HCT116 (cell line): ENCODE data around the gene CTXN1. TPM values are rescaled to one million over a fixed set of nuclear protein-coding genes. Genes with fewer than 3 reads are reported as not detected.

Source experiments
- ATAC-seq: fragments of 200-7000 bp; cut with Tn5 transposase; 2 replicates; pipeline ENCODE4 v1.9.1; 2020; ENCODE audit warnings: mild to moderate bottlenecking, moderate library complexity
- BruUV-seq: library from RNA; stranded (reverse); fragments of 400-500 nt; replicated peaks from 2 replicates; lab custom pipeline; 2021; lab: Mats Ljungman, UMichigan
- CTCF ChIA-PET: fragments of 300-600 bp; sonication (Branson Sonifier 250); formaldehyde crosslinking; loops from one replicate; lab custom pipeline; 2021; ENCODE audit warnings: antibody characterized with exemption; lab: Charles Lee
- POLR2A ChIA-PET: fragments of 300-600, 350-600 bp; sonication (Branson Sonifier 250); formaldehyde crosslinking; loops from one replicate; lab custom pipeline; 2021; ENCODE audit warnings: antibody characterized with exemption; lab: Charles Lee
- RAD21 ChIA-PET, 2 experiments: fragments of 300-600 bp; sonication (Branson Sonifier 250); formaldehyde crosslinking; loops; one replicate each; lab custom pipeline; 2023; ENCODE audit warnings: low total read pairs in 2 of 2; ENCODE audit not compliant: uncharacterized antibody in 2 of 2, unreplicated experiment in 2 of 2, low non-redundant PET in 1 of 2; lab: Charles Lee
- DNase-seq: peaks from one replicate; pipeline ENCODE4 v3.0.0-alpha.2; 2010; ENCODE audit warnings: low read depth, low spot score
- H2AFZ ChIP-seq: fragments of 200-600 bp; shearing (Covaris generic), sonication (generic); 2 replicates; pipeline ENCODE4 v1.6.1; 2017; ENCODE audit warnings: low read depth, mixed run types, mixed read lengths, antibody characterized with exemption, low read length; ENCODE audit not compliant: poor library complexity, severe bottlenecking
- H3K27ac ChIP-seq: 2 replicates; pipeline ENCODE4 v1.5.1; 2012; ENCODE audit warnings: low read depth, low read length
- H3K27me3 ChIP-seq: fragments of 200-600 bp; sonication (generic); 2 replicates; pipeline ENCODE4 v1.6.1; 2016; ENCODE audit warnings: mixed run types, low read length, mixed read lengths; ENCODE audit not compliant: insufficient read depth
- H3K36me3 ChIP-seq, 2 experiments: fragments of 200-500 bp in 1 of 2; fragments of 200-600 bp in 1 of 2; sonication (Bioruptor generic) in 1 of 2; sonication (generic) in 1 of 2; 2 replicates each; pipeline versions ENCODE4 v1.5.1 to v1.6.1; 2014 to 2016; ENCODE audit warnings: low read length in 2 of 2, inconsistent platforms in 1 of 2, mixed read lengths in 1 of 2, mixed run types in 1 of 2; ENCODE audit not compliant: insufficient read depth in 2 of 2, control insufficient read depth in 1 of 2
- H3K4me1 ChIP-seq, 2 experiments: fragments of 200-600 bp in 1 of 2; sonication (generic) in 1 of 2; 2 replicates each; pipeline versions ENCODE4 v1.5.1 to v1.6.1; 2012 to 2017; ENCODE audit warnings: low read length in 2 of 2, inconsistent platforms in 1 of 2, mild to moderate bottlenecking in 1 of 2, mixed read lengths in 1 of 2, mixed run types in 1 of 2, moderate library complexity in 1 of 2; ENCODE audit not compliant: insufficient read depth in 2 of 2, control insufficient read depth in 1 of 2
- H3K4me2 ChIP-seq: fragments of 200-600 bp; sonication (generic); 2 replicates; pipeline ENCODE4 v1.6.1; 2017; ENCODE audit warnings: mixed run types, low read length, mixed read lengths
- H3K4me3 ChIP-seq, 2 experiments: fragments of 200-600 bp in 1 of 2; sonication (generic) in 1 of 2; replicated peaks in 1 of 2; 2 replicates each; pipeline ENCODE4 v1.5.1; 2011 to 2016; ENCODE audit warnings: low read length in 2 of 2, control low read depth in 1 of 2, low read depth in 1 of 2, mild to moderate bottlenecking in 1 of 2, mixed read lengths in 1 of 2, mixed run types in 1 of 2
- H3K79me2 ChIP-seq: fragments of 200-600 bp; sonication (generic); 2 replicates; pipeline ENCODE4 v1.6.1; 2017; ENCODE audit warnings: mild to moderate bottlenecking, mixed run types, low read length, moderate library complexity, mixed read lengths; ENCODE audit not compliant: insufficient read depth
- H3K9ac ChIP-seq: fragments of 200-600 bp; sonication (generic); 2 replicates; pipeline ENCODE4 v1.6.1; 2016; ENCODE audit warnings: low read length, mixed read lengths
- H3K9me2 ChIP-seq: fragments of 200-600 bp; sonication (generic), shearing (Covaris generic); 2 replicates; pipeline ENCODE4 v1.6.1; 2017; ENCODE audit warnings: mixed run types, mild to moderate bottlenecking, moderate library complexity; ENCODE audit not compliant: insufficient read depth
- H3K9me3 ChIP-seq, 2 experiments: fragments of 200-500 bp in 1 of 2; fragments of 200-600 bp in 1 of 2; sonication (Bioruptor generic) in 1 of 2; sonication (generic) in 1 of 2; 2 replicates each; pipeline ENCODE4 v1.6.1; 2014 to 2017; ENCODE audit warnings: low read length in 2 of 2, mixed read lengths in 2 of 2, inconsistent platforms in 1 of 2, low read depth in 1 of 2, mild to moderate bottlenecking in 1 of 2, mixed run types in 1 of 2, moderate library complexity in 1 of 2; ENCODE audit not compliant: control insufficient read depth in 1 of 2, insufficient read depth in 1 of 2
- H4K20me1 ChIP-seq: fragments of 200-600 bp; sonication (generic), shearing (Covaris generic); 2 replicates; pipeline ENCODE4 v1.6.1; 2017; ENCODE audit warnings: mixed run types, mild to moderate bottlenecking, moderate library complexity; ENCODE audit not compliant: insufficient read depth
- CBX3 ChIP-seq: IDR thresholded peaks from 2 replicates; pipeline ENCODE4 v1.6.1; 2012; ENCODE audit warnings: low read depth
- EGR1 ChIP-seq: IDR thresholded peaks from 2 replicates; pipeline ENCODE4 v1.6.1; 2012; ENCODE audit warnings: low read depth
- ELF1 ChIP-seq: IDR thresholded peaks from 2 replicates; pipeline ENCODE4 v1.6.1; 2012; ENCODE audit warnings: low read depth, borderline replicate concordance
- EZH2 ChIP-seq: fragments of 200-600 bp; sonication (generic); IDR thresholded peaks from 2 replicates; pipeline ENCODE4 v1.6.1; 2017; ENCODE audit warnings: antibody characterized with exemption, mixed run types
- EZH2phosphoT487 ChIP-seq: fragments of 200-600 bp; IDR thresholded peaks from 2 replicates; pipeline ENCODE4 v1.6.1; 2018; ENCODE audit warnings: antibody characterized with exemption, borderline replicate concordance
- FOSL1 ChIP-seq: IDR thresholded peaks from 2 replicates; pipeline ENCODE4 v1.6.1; 2012; ENCODE audit warnings: low read depth
- POLR2A ChIP-seq: IDR thresholded peaks from 2 replicates; pipeline ENCODE4 v1.7.0; 2011; ENCODE audit warnings: borderline replicate concordance; ENCODE audit not compliant: insufficient read depth, insufficient read length; ENCODE audit errors: extremely low read depth
- POLR2AphosphoS5 ChIP-seq: IDR thresholded peaks from 2 replicates; pipeline ENCODE4 v1.6.1; 2011; ENCODE audit warnings: mild to moderate bottlenecking, low read depth, low read length, moderate library complexity
- SP1 ChIP-seq: IDR thresholded peaks from 2 replicates; pipeline ENCODE4 v1.6.1; 2012; ENCODE audit warnings: low read depth
- SRF ChIP-seq: IDR thresholded peaks from 2 replicates; pipeline ENCODE4 v1.6.1; 2012; ENCODE audit warnings: low read depth
- TCF7L2 ChIP-seq: IDR thresholded peaks from 2 replicates; pipeline ENCODE4 v1.7.0; 2011; ENCODE audit warnings: borderline replicate concordance, inconsistent platforms; ENCODE audit not compliant: insufficient read depth, insufficient read length; ENCODE audit errors: extremely low read depth
- YY1 ChIP-seq: IDR thresholded peaks from 2 replicates; pipeline ENCODE4 v1.6.1; 2011; ENCODE audit warnings: low read length, low read depth, moderate library complexity, mild to moderate bottlenecking; ENCODE audit not compliant: insufficient replicate concordance; ENCODE audit errors: extremely low read depth
- ZNF274 ChIP-seq: fragments of 200-500 bp; sonication (Bioruptor generic); IDR thresholded peaks from 2 replicates; pipeline ENCODE4 v1.6.1; 2014; ENCODE audit warnings: mild to moderate bottlenecking, low read depth, low read length, inconsistent platforms
- intact Hi-C: fragments of 100-400 bp; cut with micrococcal nuclease; formaldehyde crosslinking; loops from 2 replicates; pipeline ENCODE4 v1.10.0; 2022
- total RNA-seq: library from RNA; stranded (reverse); gene quantifications from one replicate; pipeline ENCODE4 v1.2.1, GENCODE V29; 2021; ENCODE audit not compliant: unreplicated experiment
- TF ChIP-seq, protein P1 (sequence below), 3 experiments: fragments of 200-600 bp in 1 of 3; sonication (generic) in 1 of 3; IDR thresholded peaks in 2 of 3; conservative IDR thresholded peaks in 1 of 3; 2 replicates each; pipeline ENCODE4 v1.5.1; 2012 to 2017; ENCODE audit warnings: low read depth in 2 of 3, low read length in 2 of 3, antibody characterized with exemption in 1 of 3, borderline replicate concordance in 1 of 3, control low read depth in 1 of 3, mild to moderate bottlenecking in 1 of 3, mixed read lengths in 1 of 3, mixed run types in 1 of 3, moderate library complexity in 1 of 3; ENCODE audit not compliant: insufficient read depth in 1 of 3
- TF ChIP-seq, protein P2 (sequence below): IDR thresholded peaks from 2 replicates; pipeline ENCODE4 v1.6.1; 2011; ENCODE audit warnings: mild to moderate bottlenecking, low read length, moderate library complexity; ENCODE audit not compliant: insufficient replicate concordance; ENCODE audit errors: extremely low read depth

Gene CTXN1
- total RNA-seq, 1 experiment from 2014 or later = 56.0 TPM

DNA sequence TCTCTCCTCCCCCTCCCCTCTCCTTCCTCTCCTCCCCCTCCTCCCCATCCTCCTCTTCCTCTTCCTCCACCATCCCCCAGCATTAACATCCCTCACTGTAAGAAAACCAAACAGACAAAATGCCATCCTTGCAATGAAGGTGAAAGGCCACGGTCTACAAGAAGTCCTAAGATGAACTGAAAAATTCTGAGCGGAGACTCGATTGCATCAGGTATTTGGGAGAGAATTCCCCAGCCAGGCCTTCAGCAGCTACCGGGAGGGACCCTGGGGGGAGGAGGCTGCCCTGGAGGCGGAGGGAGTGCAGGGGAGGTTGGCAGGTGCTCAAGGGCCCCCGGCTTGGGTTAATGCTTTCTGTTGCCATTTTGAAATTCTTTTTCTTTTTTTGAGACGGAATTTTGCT lies 27.6 kb upstream of the CTXN1 start:
- H3K79me2 ChIP-seq = no peaks in the 10 kb centered on the region
- H3K4me1 ChIP-seq = peaks cover 0 to 8% of the 10 kb centered on the region in 2 experiments; a peak in 1 of 4 replicates
- H3K4me3 ChIP-seq = no peak overlapping the region
- H3K27me3 ChIP-seq = no peaks in the 10 kb centered on the region
- RAD21 ChIA-PET = no interaction called here
- H3K36me3 ChIP-seq = 0 out of 4 replicates have a peak, but pooled peaks cover 0 to 4% of the 10 kb centered on the region in 2 experiments
- no peak for ATAC-seq
- intact Hi-C loops = no loop called here
- DNase-seq = no peak
- CTCF ChIA-PET = interaction anchor here (0.8 kb wide), 1 partner anchor 10 kb away, joined by 3 read pairs; the partner anchor contains the start of gene TIMM44
- H3K9me2 ChIP-seq = no peaks in the 10 kb centered on the region
- POLR2A ChIA-PET = no interaction called here
- H3K27ac ChIP-seq = no peak overlapping the region
- H3K4me2 ChIP-seq = no peak overlapping the region
- no peaks in the 10 kb centered on the region for H4K20me1 ChIP-seq
- no peak overlapping the region for H2AFZ ChIP-seq
- no peaks in the 10 kb centered on the region for H3K9me3 ChIP-seq
- BruUV-seq = no TSS peak
- TF ChIP-seq ELF1 (no peak), ZNF274 (no peak), YY1 (no peak), TCF7L2 (no peak), FOSL1 (no peak), SRF (no peak), EGR1 (no peak), EZH2phosphoT487 (no peak), POLR2AphosphoS5 (no peak), POLR2A (no peak), EZH2 (no peak), CBX3 (no peak), SP1 (no peak)
- TF ChIP-seq, protein P1, sequence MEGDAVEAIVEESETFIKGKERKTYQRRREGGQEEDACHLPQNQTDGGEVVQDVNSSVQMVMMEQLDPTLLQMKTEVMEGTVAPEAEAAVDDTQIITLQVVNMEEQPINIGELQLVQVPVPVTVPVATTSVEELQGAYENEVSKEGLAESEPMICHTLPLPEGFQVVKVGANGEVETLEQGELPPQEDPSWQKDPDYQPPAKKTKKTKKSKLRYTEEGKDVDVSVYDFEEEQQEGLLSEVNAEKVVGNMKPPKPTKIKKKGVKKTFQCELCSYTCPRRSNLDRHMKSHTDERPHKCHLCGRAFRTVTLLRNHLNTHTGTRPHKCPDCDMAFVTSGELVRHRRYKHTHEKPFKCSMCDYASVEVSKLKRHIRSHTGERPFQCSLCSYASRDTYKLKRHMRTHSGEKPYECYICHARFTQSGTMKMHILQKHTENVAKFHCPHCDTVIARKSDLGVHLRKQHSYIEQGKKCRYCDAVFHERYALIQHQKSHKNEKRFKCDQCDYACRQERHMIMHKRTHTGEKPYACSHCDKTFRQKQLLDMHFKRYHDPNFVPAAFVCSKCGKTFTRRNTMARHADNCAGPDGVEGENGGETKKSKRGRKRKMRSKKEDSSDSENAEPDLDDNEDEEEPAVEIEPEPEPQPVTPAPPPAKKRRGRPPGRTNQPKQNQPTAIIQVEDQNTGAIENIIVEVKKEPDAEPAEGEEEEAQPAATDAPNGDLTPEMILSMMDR (IDR thresholded peaks at IDR 0.05 in 2 of 3, conservative IDR thresholded peaks at IDR 0.05 in 1 of 3; ENCODE audit: borderline replicate concordance in 1 of 3, insufficient read depth in 1 of 3, low read depth in 2 of 3, low read length in 2 of 3) = no peak
- TF ChIP-seq, protein P2, sequence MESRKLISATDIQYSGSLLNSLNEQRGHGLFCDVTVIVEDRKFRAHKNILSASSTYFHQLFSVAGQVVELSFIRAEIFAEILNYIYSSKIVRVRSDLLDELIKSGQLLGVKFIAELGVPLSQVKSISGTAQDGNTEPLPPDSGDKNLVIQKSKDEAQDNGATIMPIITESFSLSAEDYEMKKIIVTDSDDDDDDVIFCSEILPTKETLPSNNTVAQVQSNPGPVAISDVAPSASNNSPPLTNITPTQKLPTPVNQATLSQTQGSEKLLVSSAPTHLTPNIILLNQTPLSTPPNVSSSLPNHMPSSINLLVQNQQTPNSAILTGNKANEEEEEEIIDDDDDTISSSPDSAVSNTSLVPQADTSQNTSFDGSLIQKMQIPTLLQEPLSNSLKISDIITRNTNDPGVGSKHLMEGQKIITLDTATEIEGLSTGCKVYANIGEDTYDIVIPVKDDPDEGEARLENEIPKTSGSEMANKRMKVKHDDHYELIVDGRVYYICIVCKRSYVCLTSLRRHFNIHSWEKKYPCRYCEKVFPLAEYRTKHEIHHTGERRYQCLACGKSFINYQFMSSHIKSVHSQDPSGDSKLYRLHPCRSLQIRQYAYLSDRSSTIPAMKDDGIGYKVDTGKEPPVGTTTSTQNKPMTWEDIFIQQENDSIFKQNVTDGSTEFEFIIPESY = no peak
- no peak overlapping the region for H3K9ac ChIP-seq
